Measurements from ENCODE around the gene STK32C.

DNA sequence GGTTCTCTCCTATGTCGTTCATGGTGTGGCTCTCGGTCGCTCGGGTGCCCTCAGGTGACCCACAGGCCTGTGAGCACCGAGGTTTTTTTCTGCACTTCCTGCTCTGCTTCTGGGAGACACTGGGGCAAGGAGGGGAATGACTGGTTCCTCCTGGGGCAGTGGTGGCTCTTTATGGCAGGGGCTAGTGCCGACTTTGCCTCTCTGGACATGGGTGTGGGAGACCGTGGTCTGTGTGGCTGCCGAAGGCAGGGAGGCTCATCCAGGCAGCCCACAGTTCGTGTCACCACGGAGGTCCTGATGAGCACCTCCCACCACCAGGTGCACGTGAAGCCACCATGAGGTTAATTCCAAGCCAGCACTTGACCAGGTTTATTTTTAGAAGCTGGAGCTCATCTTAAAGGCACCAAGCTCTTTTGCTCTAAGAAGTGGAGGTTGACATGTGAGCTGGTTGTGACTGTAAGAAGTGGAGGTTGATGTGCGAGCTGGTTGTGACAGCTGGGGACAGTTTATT lies 145.7 kb downstream of the STK32C start:
- TF ChIP-seq POLR2AphosphoS5 (IDR thresholded peaks at IDR 0.05) = no peak
- TF ChIP-seq, protein P1, sequence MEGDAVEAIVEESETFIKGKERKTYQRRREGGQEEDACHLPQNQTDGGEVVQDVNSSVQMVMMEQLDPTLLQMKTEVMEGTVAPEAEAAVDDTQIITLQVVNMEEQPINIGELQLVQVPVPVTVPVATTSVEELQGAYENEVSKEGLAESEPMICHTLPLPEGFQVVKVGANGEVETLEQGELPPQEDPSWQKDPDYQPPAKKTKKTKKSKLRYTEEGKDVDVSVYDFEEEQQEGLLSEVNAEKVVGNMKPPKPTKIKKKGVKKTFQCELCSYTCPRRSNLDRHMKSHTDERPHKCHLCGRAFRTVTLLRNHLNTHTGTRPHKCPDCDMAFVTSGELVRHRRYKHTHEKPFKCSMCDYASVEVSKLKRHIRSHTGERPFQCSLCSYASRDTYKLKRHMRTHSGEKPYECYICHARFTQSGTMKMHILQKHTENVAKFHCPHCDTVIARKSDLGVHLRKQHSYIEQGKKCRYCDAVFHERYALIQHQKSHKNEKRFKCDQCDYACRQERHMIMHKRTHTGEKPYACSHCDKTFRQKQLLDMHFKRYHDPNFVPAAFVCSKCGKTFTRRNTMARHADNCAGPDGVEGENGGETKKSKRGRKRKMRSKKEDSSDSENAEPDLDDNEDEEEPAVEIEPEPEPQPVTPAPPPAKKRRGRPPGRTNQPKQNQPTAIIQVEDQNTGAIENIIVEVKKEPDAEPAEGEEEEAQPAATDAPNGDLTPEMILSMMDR (IDR thresholded peaks at IDR 0.05) = no peak

All from upper lobe of left lung (tissue), 4 donors.